DOHH2 (cell line): ENCODE results near the gene OSR1.

Experiments
- H3F3A ChIP-seq: fragments of 200-600 bp; sonication (generic), shearing (Covaris generic); 2 replicates; pipeline ENCODE4 v1.6.0; 2016; ENCODE audit warnings: antibody characterized with exemption, mild to moderate bottlenecking; ENCODE audit not compliant: control insufficient read depth, insufficient read depth
- H3K27ac ChIP-seq: fragments of 200-600 bp; sonication (generic); 2 replicates; pipeline ENCODE4 v1.5.1; 2014; ENCODE audit warnings: low read depth, mild to moderate bottlenecking, low read length, moderate library complexity
- H3K27me3 ChIP-seq: fragments of 200-600 bp; sonication (generic); 2 replicates; pipeline ENCODE4 v1.6.1; 2014; ENCODE audit warnings: mild to moderate bottlenecking, low read length, mixed read lengths; ENCODE audit not compliant: control insufficient read depth
- H3K36me3 ChIP-seq: fragments of 200-600 bp; sonication (generic); 2 replicates; pipeline ENCODE4 v1.6.1; 2014; ENCODE audit warnings: mild to moderate bottlenecking, low read length, moderate library complexity, mixed read lengths; ENCODE audit not compliant: control insufficient read depth
- H3K4me1 ChIP-seq: fragments of 200-600 bp; sonication (generic); 2 replicates; pipeline ENCODE4 v1.6.1; 2014; ENCODE audit warnings: mild to moderate bottlenecking, low read length, mixed read lengths; ENCODE audit not compliant: control insufficient read depth
- H3K4me2 ChIP-seq: fragments of 200-600 bp; sonication (generic); 2 replicates; pipeline ENCODE4 v1.6.0; 2014; ENCODE audit warnings: mild to moderate bottlenecking, low read length, moderate library complexity
- H3K4me3 ChIP-seq: fragments of 200-600 bp; sonication (generic); 2 replicates; pipeline ENCODE4 v1.5.1; 2014; ENCODE audit warnings: mild to moderate bottlenecking, low read length, mixed read lengths
- H3K79me2 ChIP-seq: fragments of 200-600 bp; sonication (generic); 2 replicates; pipeline ENCODE4 v1.6.1; 2014; ENCODE audit warnings: mild to moderate bottlenecking, low read length, mixed read lengths; ENCODE audit not compliant: control insufficient read depth
- H3K9me2 ChIP-seq: fragments of 200-600 bp; sonication (generic); replicated peaks from 2 replicates; pipeline ENCODE4 v1.6.1; 2014; ENCODE audit warnings: mild to moderate bottlenecking, low read length, mixed read lengths; ENCODE audit not compliant: control insufficient read depth
- H3K9me3 ChIP-seq: fragments of 200-600 bp; sonication (generic); 2 replicates; pipeline ENCODE4 v1.6.1; 2014; ENCODE audit warnings: antibody characterized with exemption, low read length, mixed read lengths; ENCODE audit not compliant: control insufficient read depth, insufficient read depth
- H4K20me1 ChIP-seq: fragments of 200-600 bp; sonication (generic); 2 replicates; pipeline ENCODE4 v1.6.0; 2014; ENCODE audit warnings: low read depth, mild to moderate bottlenecking, antibody characterized with exemption, low read length, moderate library complexity; ENCODE audit not compliant: control insufficient read depth, insufficient read depth
- EZH2phosphoT487 ChIP-seq: fragments of 200-600 bp; sonication (generic); IDR thresholded peaks from 2 replicates; pipeline ENCODE4 v1.6.1; 2017; ENCODE audit warnings: borderline replicate concordance, mild to moderate bottlenecking, antibody characterized with exemption, low read length, moderate library complexity, mixed read lengths
- TF ChIP-seq, protein P1 (sequence below): fragments of 200-600 bp; sonication (generic); IDR thresholded peaks from one replicate; pipeline ENCODE4 v1.5.1; 2014; ENCODE audit warnings: antibody characterized with exemption, mild to moderate bottlenecking, low read depth, low read length; ENCODE audit not compliant: poor library complexity, severe bottlenecking

The OSR1 gene

DNA sequence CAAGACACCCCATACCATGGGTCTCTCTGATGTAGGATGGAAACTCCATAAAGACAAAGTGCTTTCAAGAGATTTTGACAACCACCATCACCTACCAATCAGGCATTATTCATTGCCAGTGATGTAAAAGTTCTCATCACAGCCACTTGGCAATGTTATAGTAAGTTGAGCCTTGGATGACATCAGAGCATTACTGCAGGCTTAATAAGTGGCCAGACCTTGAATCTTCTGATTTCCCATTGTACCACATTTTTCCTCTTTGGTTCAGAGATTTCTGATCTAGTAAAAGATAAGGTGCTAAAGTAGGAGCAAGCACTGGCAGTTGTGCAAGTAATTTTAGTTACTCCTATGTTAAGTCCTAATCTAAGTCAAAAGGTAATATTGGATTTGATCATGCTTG, 36.5 kb downstream of the OSR1 start:
- no peaks in the 10 kb centered on the region for H3K36me3 ChIP-seq
- no peaks in the 10 kb centered on the region for H3K4me1 ChIP-seq
- no peak overlapping the region for H3K4me3 ChIP-seq
- no peaks in the 10 kb centered on the region; the same call in 1 of the 2 replicates for H3K27me3 ChIP-seq
- no peaks in the 10 kb centered on the region for H3F3A ChIP-seq
- no peaks in the 10 kb centered on the region for H3K79me2 ChIP-seq
- TF ChIP-seq, protein P1, sequence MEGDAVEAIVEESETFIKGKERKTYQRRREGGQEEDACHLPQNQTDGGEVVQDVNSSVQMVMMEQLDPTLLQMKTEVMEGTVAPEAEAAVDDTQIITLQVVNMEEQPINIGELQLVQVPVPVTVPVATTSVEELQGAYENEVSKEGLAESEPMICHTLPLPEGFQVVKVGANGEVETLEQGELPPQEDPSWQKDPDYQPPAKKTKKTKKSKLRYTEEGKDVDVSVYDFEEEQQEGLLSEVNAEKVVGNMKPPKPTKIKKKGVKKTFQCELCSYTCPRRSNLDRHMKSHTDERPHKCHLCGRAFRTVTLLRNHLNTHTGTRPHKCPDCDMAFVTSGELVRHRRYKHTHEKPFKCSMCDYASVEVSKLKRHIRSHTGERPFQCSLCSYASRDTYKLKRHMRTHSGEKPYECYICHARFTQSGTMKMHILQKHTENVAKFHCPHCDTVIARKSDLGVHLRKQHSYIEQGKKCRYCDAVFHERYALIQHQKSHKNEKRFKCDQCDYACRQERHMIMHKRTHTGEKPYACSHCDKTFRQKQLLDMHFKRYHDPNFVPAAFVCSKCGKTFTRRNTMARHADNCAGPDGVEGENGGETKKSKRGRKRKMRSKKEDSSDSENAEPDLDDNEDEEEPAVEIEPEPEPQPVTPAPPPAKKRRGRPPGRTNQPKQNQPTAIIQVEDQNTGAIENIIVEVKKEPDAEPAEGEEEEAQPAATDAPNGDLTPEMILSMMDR = no peak
- no peak for TF ChIP-seq EZH2phosphoT487
- H3K9me2 ChIP-seq = no peaks in the 10 kb centered on the region
- H3K4me2 ChIP-seq = no peak overlapping the region
- H3K27ac ChIP-seq = no peak overlapping the region
- no peaks in the 10 kb centered on the region for H4K20me1 ChIP-seq
- H3K9me3 ChIP-seq = no peaks in the 10 kb centered on the region

DNA sequence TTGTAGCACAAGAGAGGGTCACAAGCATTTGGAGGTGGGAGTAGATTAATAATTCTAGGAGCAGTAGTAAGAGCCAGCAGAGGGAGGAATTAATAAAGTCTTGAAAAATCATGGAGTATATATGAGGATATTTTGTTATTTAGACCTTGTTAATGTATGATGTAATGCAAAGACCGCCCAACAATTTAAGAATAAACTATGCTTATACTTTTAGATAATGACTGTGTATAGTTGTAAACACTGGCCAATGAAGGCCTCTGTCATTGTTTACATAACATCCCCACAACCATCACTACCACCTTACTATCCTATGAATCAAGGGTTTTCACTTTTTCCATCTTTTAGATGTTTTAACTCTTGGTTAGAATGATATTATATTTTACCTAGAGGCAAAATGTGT, 37.6 kb downstream of the OSR1 start:
- H3K4me1 ChIP-seq = no peaks in the 10 kb centered on the region
- no peaks in the 10 kb centered on the region for H3F3A ChIP-seq
- H3K9me3 ChIP-seq = no peaks in the 10 kb centered on the region
- no peak for TF ChIP-seq EZH2phosphoT487
- TF ChIP-seq, protein P1 = no peak
- no peaks in the 10 kb centered on the region for H3K27me3 ChIP-seq
- no peak overlapping the region for H3K27ac ChIP-seq
- no peaks in the 10 kb centered on the region for H3K36me3 ChIP-seq
- H3K9me2 ChIP-seq = no peaks in the 10 kb centered on the region
- no peak overlapping the region for H3K4me2 ChIP-seq
- H3K4me3 ChIP-seq = no peak overlapping the region
- H4K20me1 ChIP-seq = no peaks in the 10 kb centered on the region
- H3K79me2 ChIP-seq = no peaks in the 10 kb centered on the region

DNA sequence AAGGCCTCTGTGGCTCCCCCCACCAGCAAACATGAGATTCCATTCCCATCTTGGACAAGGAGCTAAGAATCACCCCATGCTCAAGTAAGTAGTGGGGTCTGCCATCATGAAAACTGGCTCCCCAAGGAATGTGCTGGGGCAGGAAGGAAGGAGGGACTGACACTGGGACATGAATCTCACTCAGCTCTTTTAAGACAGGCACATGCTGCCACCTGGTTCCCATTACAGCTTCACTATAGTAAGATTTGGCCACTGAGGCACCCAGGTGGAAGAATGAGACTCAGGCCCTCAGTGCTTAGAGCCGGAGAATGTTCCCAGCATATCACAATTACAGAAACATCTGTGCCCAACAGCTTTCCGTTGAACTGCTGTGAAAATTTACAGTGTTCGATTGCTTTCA, 38.7 kb downstream of the OSR1 start:
- H3K36me3 ChIP-seq = no peaks in the 10 kb centered on the region
- no peak for TF ChIP-seq EZH2phosphoT487
- TF ChIP-seq, protein P1 = no peak
- H3K27ac ChIP-seq = no peak overlapping the region
- H3K79me2 ChIP-seq = no peaks in the 10 kb centered on the region
- no peaks in the 10 kb centered on the region for H4K20me1 ChIP-seq
- no peaks in the 10 kb centered on the region for H3K4me1 ChIP-seq
- H3K9me2 ChIP-seq = no peaks in the 10 kb centered on the region
- no peaks in the 10 kb centered on the region for H3K27me3 ChIP-seq
- no peaks in the 10 kb centered on the region for H3F3A ChIP-seq
- no peak overlapping the region for H3K4me2 ChIP-seq
- H3K9me3 ChIP-seq = no peaks in the 10 kb centered on the region
- H3K4me3 ChIP-seq = no peak overlapping the region

DNA sequence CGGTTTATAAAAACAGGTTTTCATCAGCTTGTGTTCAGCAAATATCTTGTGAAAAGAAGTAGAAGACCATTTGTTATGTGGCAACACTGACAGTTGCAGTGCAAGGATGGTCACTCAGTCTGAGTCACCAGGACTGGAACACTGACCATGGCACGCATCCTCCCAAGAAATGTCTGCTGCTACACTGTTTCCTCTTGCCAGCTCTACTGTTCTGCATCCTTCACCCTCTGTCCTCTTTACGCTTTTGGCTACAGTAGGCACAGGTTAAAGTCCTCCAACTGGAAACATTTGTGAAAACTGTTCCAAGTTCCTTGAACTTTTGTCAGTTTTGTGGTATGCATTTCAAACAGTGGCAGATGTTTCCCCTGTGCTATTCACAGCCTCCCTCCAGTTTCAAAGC, 39.4 kb downstream of the OSR1 start:
- no peaks in the 10 kb centered on the region for H4K20me1 ChIP-seq
- H3K9me3 ChIP-seq = no peaks in the 10 kb centered on the region
- no peaks in the 10 kb centered on the region for H3F3A ChIP-seq
- no peak overlapping the region for H3K4me2 ChIP-seq
- H3K27me3 ChIP-seq = no peaks in the 10 kb centered on the region
- H3K36me3 ChIP-seq = no peaks in the 10 kb centered on the region
- H3K27ac ChIP-seq = no peak overlapping the region
- TF ChIP-seq, protein P1 = no peak
- no peak for TF ChIP-seq EZH2phosphoT487
- H3K4me1 ChIP-seq = no peaks in the 10 kb centered on the region
- H3K79me2 ChIP-seq = no peaks in the 10 kb centered on the region
- no peak overlapping the region for H3K4me3 ChIP-seq
- no peaks in the 10 kb centered on the region for H3K9me2 ChIP-seq
